HepG2 (cell line): ENCODE results near the gene SP6. TPM values are rescaled to one million over a fixed set of nuclear protein-coding genes. Genes with fewer than 3 reads are reported as not detected.

ENCODE experiments used
- ATAC-seq: fragments of 200-7000 bp; cut with Tn5 transposase; 3 replicates; pipeline ENCODE4 v1.9.1; 2020; ENCODE audit warnings: mild to moderate bottlenecking, moderate library complexity
- BruUV-seq: library from RNA; stranded (reverse); fragments of 400-500 nt; replicated peaks from 2 replicates; lab custom pipeline; 2021; lab: Mats Ljungman, UMichigan
- CTCF ChIA-PET: fragments of 300-600 bp; formaldehyde crosslinking; extraction: SDS; loops from one replicate; lab custom pipeline; 2021; ENCODE audit warnings: low total read pairs, inconsistent platforms, low intra/inter-chr PET ratio; lab: Yijun Ruan, JAX
- POLR2A ChIA-PET: fragments of 350-600 bp; sonication (Branson Sonifier 250); formaldehyde crosslinking; loops from one replicate; lab custom pipeline; 2020; ENCODE audit warnings: antibody characterized with exemption, inconsistent platforms; lab: Yijun Ruan, JAX
- DNase-seq: peaks from one replicate; pipeline ENCODE4 v3.0.0-alpha.2; 2015; ENCODE audit warnings: low spot score
- FAIRE-seq: peaks from 3 replicates; lab custom pipeline; 2011; peaks lifted over from hg19 to GRCh38; lab: Jason Lieb, UNC
- H2AFZ ChIP-seq: one replicate; pipeline ENCODE4 v1.6.1; 2011; ENCODE audit warnings: low read length, inconsistent platforms
- H3K27ac ChIP-seq: fragments of 300-600 bp; 3 replicates; pipeline ENCODE4 v1.8.0; 2011; ENCODE audit warnings: mixed run types, mild to moderate bottlenecking, mixed read lengths, low read length, inconsistent platforms; ENCODE audit not compliant: insufficient read depth; ENCODE audit errors: extremely low read length
- H3K27me3 ChIP-seq, 2 experiments: fragments of 200-600 bp in 1 of 2; 2 replicates in 1 of 2; 3 replicates in 1 of 2; pipeline versions ENCODE4 v1.6.0 to v1.8.0; 2011; ENCODE audit warnings: low read length in 2 of 2, mild to moderate bottlenecking in 2 of 2, moderate library complexity in 2 of 2, inconsistent platforms in 1 of 2; ENCODE audit not compliant: insufficient read depth in 2 of 2, control insufficient read depth in 1 of 2
- H3K36me3 ChIP-seq, 2 experiments: fragments of 200-600 bp in 1 of 2; replicated peaks in 1 of 2; 2 replicates in 1 of 2; 3 replicates in 1 of 2; pipeline versions ENCODE4 v1.5.1 to v1.8.0; 2011; ENCODE audit warnings: low read length in 2 of 2, inconsistent platforms in 1 of 2; ENCODE audit not compliant: insufficient read depth in 2 of 2, control insufficient read depth in 1 of 2
- H3K4me1 ChIP-seq: 2 replicates; pipeline ENCODE4 v1.5.1; 2012; ENCODE audit warnings: low read length, inconsistent platforms; ENCODE audit not compliant: insufficient read depth
- H3K4me2 ChIP-seq: 2 replicates; pipeline ENCODE4 v1.6.0; 2011; ENCODE audit warnings: low read depth, low read length, inconsistent platforms
- H3K4me3 ChIP-seq, 3 experiments: fragments of 200-600 bp in 1 of 3; sonication (generic), shearing (Covaris generic) in 1 of 3; replicated peaks in 1 of 3; 2 replicates each; pipeline ENCODE4 v1.5.1; 2011 to 2016; ENCODE audit warnings: low read length in 3 of 3, inconsistent platforms in 2 of 3, low read depth in 2 of 3, mild to moderate bottlenecking in 2 of 3, control low read depth in 1 of 3, mixed read lengths in 1 of 3; ENCODE audit not compliant: insufficient read depth in 1 of 3
- H3K79me2 ChIP-seq: one replicate; pipeline ENCODE4 v1.6.1; 2011; ENCODE audit warnings: low read length, inconsistent platforms; ENCODE audit not compliant: insufficient read depth
- H3K9ac ChIP-seq: 2 replicates; pipeline ENCODE4 v1.6.0; 2011; ENCODE audit warnings: mild to moderate bottlenecking, low read depth, low read length, inconsistent platforms; ENCODE audit not compliant: insufficient read depth
- H3K9me3 ChIP-seq: 2 replicates; pipeline ENCODE4 v1.5.1; 2012; ENCODE audit warnings: mild to moderate bottlenecking, low read length
- H4K20me1 ChIP-seq: 2 replicates; pipeline ENCODE4 v1.6.0; 2011; ENCODE audit warnings: inconsistent platforms, mild to moderate bottlenecking, low read length, moderate library complexity; ENCODE audit not compliant: insufficient read depth
- ATF6 ChIP-seq: sonication (generic); formaldehyde crosslinking; conservative IDR thresholded peaks from 2 replicates; pipeline ENCODE4 v1.4.0; 2020; ENCODE audit warnings: missing genetic modification reagents
- CHD2 ChIP-seq: IDR thresholded peaks from 2 replicates; pipeline ENCODE4 v1.6.1; 2011; ENCODE audit warnings: low read depth, low read length, improper control_type of control experiment
- JUNB ChIP-seq: sonication (generic); formaldehyde crosslinking; IDR thresholded peaks from 2 replicates; pipeline ENCODE4 v1.8.0; 2022; ENCODE audit warnings: missing genetic modification reagents, mild to moderate bottlenecking, borderline replicate concordance
- KDM2A ChIP-seq: sonication (generic); formaldehyde crosslinking; IDR thresholded peaks from 2 replicates; pipeline ENCODE4 v1.4.0; 2020; ENCODE audit warnings: low read depth, missing genetic modification reagents, borderline replicate concordance
- KLF6 ChIP-seq: IDR thresholded peaks from 2 replicates; pipeline ENCODE4 v1.8.0; 2016; ENCODE audit warnings: missing biosample characterization, missing genetic modification reagents
- MAFK ChIP-seq, 2 experiments: IDR thresholded peaks in 1 of 2; conservative IDR thresholded peaks in 1 of 2; 2 replicates each; pipeline ENCODE4 v1.6.1; 2011; ENCODE audit warnings: improper control_type of control experiment in 2 of 2, low read length in 2 of 2
- MED13 ChIP-seq: sonication (generic); formaldehyde crosslinking; IDR thresholded peaks from 2 replicates; pipeline ENCODE4 v1.5.0; 2020; ENCODE audit warnings: missing genetic modification reagents
- NR0B2 ChIP-seq: sonication (generic); formaldehyde crosslinking; IDR thresholded peaks from 2 replicates; pipeline ENCODE4 v1.4.0; 2020; ENCODE audit warnings: mild to moderate bottlenecking, missing genetic modification reagents
- PHB2 ChIP-seq: fragments of 450-650 bp; IDR thresholded peaks from 2 replicates; pipeline ENCODE4 v1.6.1; 2018; ENCODE audit not compliant: partially characterized antibody
- RXRB ChIP-seq: IDR thresholded peaks from 2 replicates; pipeline ENCODE4 v1.6.1; 2016; ENCODE audit warnings: borderline replicate concordance, missing genetic modification reagents, missing compliant biosample characterization
- SIN3B ChIP-seq: fragments of 150-350 bp; IDR thresholded peaks from 2 replicates; pipeline ENCODE4 v1.6.1; 2014; ENCODE audit warnings: low read length
- SP5 ChIP-seq: IDR thresholded peaks from 2 replicates; pipeline ENCODE4 v1.6.1; 2016; ENCODE audit warnings: low read depth, borderline replicate concordance
- SPEN ChIP-seq: sonication (generic); formaldehyde crosslinking; IDR thresholded peaks from 2 replicates; pipeline ENCODE4 v1.5.1; 2020; ENCODE audit warnings: low read depth, mild to moderate bottlenecking, missing genetic modification reagents
- TAF1 ChIP-seq: sonication (generic); formaldehyde crosslinking; IDR thresholded peaks from 2 replicates; pipeline ENCODE4 v1.4.0; 2020; ENCODE audit warnings: missing genetic modification reagents
- TEF ChIP-seq: sonication (generic); formaldehyde crosslinking; IDR thresholded peaks from 2 replicates; pipeline ENCODE4 v1.5.0; 2020; ENCODE audit warnings: missing genetic modification reagents
- TFE3 ChIP-seq: IDR thresholded peaks from 2 replicates; pipeline ENCODE4 v1.6.1; 2016
- ZFP62 ChIP-seq: sonication (generic); formaldehyde crosslinking; IDR thresholded peaks from 2 replicates; pipeline ENCODE4 v1.4.0; 2020; ENCODE audit warnings: missing genetic modification reagents
- ZNF180 ChIP-seq: sonication (generic); formaldehyde crosslinking; IDR thresholded peaks from 2 replicates; pipeline ENCODE4 v1.4.0; 2020; ENCODE audit warnings: low read depth, missing genetic modification reagents, borderline replicate concordance
- ZNF282 ChIP-seq: fragments of 450-650 bp; IDR thresholded peaks from 2 replicates; pipeline ENCODE4 v1.6.1; 2018; ENCODE audit not compliant: partially characterized antibody
- ZNF335 ChIP-seq: sonication (generic); formaldehyde crosslinking; IDR thresholded peaks from 2 replicates; pipeline ENCODE4 v1.4.0; 2020; ENCODE audit warnings: missing genetic modification reagents
- WGBS: methylation state at CpG from one replicate; pipeline ENCODE4 v1.1.6; 2017; ENCODE audit warnings: low lambda C conversion rate; 5-methylcytosine and 5-hydroxymethylcytosine counted together
- in situ Hi-C: cut with HindIII; loops from 2 replicates; pipeline ENCODE4 v1.10.0; 2017; ENCODE audit warnings: low pct_unique_long_range_greater_than_20kb; ENCODE audit not compliant: extremely low pct_ligation_motif_present
- intact Hi-C: fragments of 100-400 bp; cut with micrococcal nuclease; formaldehyde crosslinking; loops from one replicate; pipeline ENCODE4 v1.10.0; 2022; ENCODE audit not compliant: unreplicated experiment
- polyA plus RNA-seq, 8 experiments: library from polyadenylated mRNA; depleted of rRNA in 3 of 8; stranded (reverse) in 7 of 8; unstranded in 1 of 8; fragments of >200 nt; fragmentation: Illumina TruSeq in 4 of 8; extraction: Trizol in 4 of 8; gene quantifications; 2 replicates each; pipeline versions ENCODE4 v1.2.1 to v1.2.3, GENCODE V29; 2011 to 2016; ENCODE audit warnings: low read depth in 4 of 8, missing spikeins in 1 of 8, mixed read lengths in 1 of 8; ENCODE audit not compliant: insufficient read depth in 1 of 8
- total RNA-seq, 5 experiments: library from RNA; depleted of rRNA; stranded (reverse); fragments of >200 nt; fragmentation: Illumina TruSeq; extraction: Trizol; gene quantifications; 2 replicates each; pipeline ENCODE4 v1.2.3, GENCODE V29; 2016; ENCODE audit warnings: low read depth in 1 of 5

The SP6 gene
- total and polyA plus RNA-seq, 2 of the 13 experiments (the other 11 are each of a cell fraction or from before 2014, with no cell fraction given): 0.07 TPM

GRCh38 chr17:47815106-47815918 lies 35.7 kb downstream of the SP6 start:
- Histone ChIP-seq H3K4me1 (peaks cover 10% of the 10 kb centered on the region), H2AFZ (no peak overlapping the region), H3K36me3 (peaks cover 16 to 25% of the 10 kb centered on the region in 2 experiments; a peak in 4 of 5 replicates), H4K20me1 (no peaks in the 10 kb centered on the region), H3K27ac (no peak overlapping the region), H3K27me3 (no peaks in the 10 kb centered on the region), H3K4me3 (no peak overlapping the region), H3K4me2 (no peak overlapping the region), H3K9ac (no peak overlapping the region), H3K9me3 (no peaks in the 10 kb centered on the region), H3K79me2 (no peaks in the 10 kb centered on the region)
- ATAC-seq (no peak), DNase-seq (no peak), FAIRE-seq (no peak)
- intact Hi-C loops: no loop called here
- in situ Hi-C loops: no loop called here
- ChIA-PET CTCF (no interaction called here), POLR2A (interaction anchor here (1.0 kb wide), 1 partner anchor 16 kb away, joined by 4 read pairs; the partner anchor contains the start of genes LRRC46 and MRPL10)
- WGBS: 91% methylated on average over 21 of the region's 21 CpGs
- BruUV-seq: no TSS peak
- no peak for TF ChIP-seq PHB2
- TF ChIP-seq SIN3B: no peak
- no peak for TF ChIP-seq CHD2
- no peak for TF ChIP-seq ZNF282
- no peak for TF ChIP-seq KLF6
- no peak for TF ChIP-seq SPEN (CRISPR knock-in tag)
- no peak for TF ChIP-seq NR0B2 (CRISPR knock-in tag)
- no peak for TF ChIP-seq JUNB
- TF ChIP-seq MAFK (conservative IDR thresholded peaks at IDR 0.05 in 1 of 2, IDR thresholded peaks at IDR 0.05 in 1 of 2; ENCODE audit: low read length in 2 of 2): peak; percentile 48 to 72
- TF ChIP-seq TEF (CRISPR knock-in tag): no peak
- no peak for TF ChIP-seq TAF1
- TF ChIP-seq ZNF180 (CRISPR knock-in tag): no peak
- no peak for TF ChIP-seq ATF6 (CRISPR knock-in tag)
- no peak for TF ChIP-seq SP5 (CRISPR knock-in tag)
- no peak for TF ChIP-seq RXRB (CRISPR knock-in tag)
- TF ChIP-seq TFE3 (CRISPR knock-in tag): no peak
- no peak for TF ChIP-seq ZFP62 (CRISPR knock-in tag)
- TF ChIP-seq MED13 (CRISPR knock-in tag): no peak
- TF ChIP-seq ZNF335 (CRISPR knock-in tag): no peak
- no peak for TF ChIP-seq KDM2A (CRISPR knock-in tag)
